HG03460 (cell line): ENCODE measurements around the gene AKT1S1.
"Not testable (repeated sequence)": the region's sequence is repeated elsewhere in the genome, so short reads cannot be mapped to it uniquely, and the experiment has no call there.

ENCODE experiments used
- ATAC-seq: cut with Tn5 transposase; IDR thresholded peaks from one replicate; pipeline ENCODE4 v1.9.1; 2021; ENCODE audit not compliant: unreplicated experiment

AKT1S1 gene

DNA sequence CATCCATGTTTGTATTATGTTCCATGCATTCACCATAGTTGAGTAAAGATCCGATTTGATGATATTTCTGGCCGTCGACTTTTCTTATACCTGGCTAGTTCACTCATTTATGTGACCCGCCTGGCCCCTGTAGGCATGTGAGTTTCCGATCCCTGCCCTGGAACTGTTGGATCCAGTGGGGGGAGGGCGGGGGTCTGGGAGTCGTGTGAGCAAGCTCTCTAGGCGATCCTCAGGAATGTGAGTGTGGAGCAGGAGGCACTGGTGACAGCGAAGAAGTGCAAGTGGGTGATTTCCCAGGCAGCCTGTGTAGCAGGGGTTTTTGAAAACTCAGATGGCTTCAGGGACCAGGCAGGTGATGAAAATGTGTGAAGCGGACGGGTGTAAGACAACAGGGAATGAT is 36.8 kb downstream of the AKT1S1 start:
- no peak for ATAC-seq

DNA sequence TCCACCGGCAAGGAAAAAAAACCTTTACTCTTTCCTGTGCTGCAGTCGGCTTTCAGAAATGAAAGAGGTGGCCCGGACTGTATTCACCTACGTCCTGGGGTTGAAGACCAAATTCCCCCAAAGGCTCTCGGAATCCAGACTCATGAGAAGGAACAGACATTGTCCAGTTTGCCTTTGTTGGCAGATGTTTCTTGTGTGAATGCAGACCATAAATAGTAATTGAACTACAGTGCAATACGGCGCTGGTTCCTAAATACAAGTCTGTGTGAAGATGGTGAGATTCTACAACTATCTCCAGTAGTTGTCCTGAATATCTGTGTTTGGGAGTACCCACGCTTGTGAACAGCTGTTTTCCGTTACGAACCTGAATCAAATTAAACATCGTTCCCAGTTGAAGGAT is 37.4 kb downstream of the AKT1S1 start:
- no peak for ATAC-seq

DNA sequence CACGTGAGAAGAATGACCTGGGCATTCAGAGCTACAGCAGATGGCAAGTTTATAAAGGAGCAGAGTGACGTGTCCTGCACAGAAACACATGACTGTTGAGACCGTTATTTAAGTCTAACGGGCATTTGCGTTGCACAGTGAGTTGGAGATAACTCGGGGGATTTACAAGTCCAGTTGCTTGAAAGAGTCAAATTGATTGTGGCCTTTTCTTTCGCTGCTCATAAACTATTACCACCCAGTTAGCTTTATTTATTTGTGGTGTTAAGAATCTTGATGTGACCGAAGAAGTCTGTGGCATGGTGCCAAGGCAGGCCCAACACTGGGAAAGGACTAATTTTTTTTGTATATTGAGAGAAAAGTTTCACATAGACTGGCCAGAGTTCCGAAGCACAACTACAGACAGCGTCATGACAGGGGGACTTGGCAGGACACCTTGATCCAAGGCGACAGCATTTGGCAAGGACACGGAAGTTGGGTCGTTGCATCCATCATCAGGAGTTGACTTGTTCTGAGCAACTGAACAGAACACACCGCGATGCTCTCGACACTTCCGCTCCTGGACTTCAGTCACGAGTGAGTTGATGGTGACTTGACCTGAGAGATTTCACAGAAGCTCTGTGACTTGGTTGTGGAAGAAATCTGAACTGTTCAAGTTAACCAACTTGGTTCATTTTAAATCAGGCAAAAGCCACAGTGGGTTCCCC is 38.1 kb downstream of the AKT1S1 start:
- ATAC-seq, result no peak

DNA sequence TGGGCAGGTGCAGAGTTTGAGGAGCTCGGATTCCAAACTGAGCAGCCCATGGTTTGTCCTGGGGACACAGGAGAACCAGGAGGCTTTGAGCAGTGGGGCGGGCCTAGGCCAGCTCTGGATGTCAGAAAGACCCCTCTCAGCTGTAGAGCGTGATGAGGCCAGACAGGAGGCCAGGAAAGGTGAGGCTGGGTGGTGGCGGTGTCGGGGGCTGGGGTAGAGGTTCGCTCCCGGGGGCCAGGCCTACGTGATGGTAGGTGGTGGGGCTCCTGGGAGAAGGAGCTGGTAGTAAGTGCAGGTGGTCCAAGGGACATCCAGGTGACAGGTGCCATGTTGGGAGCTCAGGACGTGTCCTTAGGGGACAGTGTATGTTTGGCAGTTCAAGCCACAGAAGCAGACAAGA is 39.7 kb downstream of the AKT1S1 start:
- no peak for ATAC-seq

DNA sequence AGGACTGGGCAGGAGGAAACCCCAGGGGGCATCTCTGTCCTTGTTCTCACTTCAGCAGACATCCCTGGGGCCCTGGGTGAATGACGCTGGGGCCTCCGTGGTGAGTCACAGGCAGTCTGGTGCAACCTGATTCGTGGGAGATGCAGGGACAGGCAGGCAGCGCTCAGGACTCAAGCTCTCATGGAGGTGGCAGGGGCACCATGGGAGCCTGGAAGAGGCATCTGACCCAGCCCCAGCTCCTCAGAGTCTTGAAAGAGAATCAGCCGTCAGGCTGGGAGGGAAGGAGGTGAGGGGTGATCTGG is 40.2 kb downstream of the AKT1S1 start:
- no peak for ATAC-seq

DNA sequence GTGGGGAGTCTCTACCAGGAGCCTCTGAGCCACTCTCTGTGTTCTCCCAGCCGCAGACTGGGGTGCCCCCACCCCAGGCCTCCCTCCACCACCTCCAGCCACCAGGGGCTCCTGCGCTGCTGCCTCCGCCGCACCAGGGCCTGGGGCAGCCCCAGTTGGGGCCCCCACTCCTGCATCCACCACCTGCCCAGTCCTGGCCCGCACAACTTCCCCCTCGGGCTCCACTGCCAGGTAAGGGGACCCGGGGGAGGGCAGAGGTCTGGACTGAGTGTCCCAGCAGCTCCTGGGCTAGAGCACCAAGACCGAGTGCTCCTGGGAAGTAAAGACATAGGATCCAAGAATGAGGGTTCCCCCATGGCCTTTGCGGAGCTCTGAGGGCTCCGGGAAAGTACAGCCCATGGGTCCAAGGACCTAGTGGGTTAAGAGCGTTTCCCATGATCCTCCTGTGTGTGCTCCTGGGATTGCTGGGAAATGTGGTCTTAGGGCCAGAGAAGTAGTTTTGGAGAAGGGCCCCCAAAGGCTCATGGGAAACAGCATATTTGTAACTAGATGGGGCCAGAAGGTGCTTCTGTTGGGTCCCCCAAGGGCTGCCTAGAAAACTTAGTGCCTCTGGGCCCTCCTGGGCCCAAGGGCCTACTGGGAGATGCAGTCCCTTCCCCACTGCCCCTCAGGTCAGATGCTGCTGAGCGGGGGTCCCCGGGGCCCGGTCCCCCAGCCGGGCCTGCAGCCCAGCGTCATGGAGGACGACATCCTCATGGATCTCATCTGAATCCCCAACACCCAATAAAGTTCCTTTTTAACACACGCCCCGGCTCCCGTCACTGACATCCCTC is 40.8 kb downstream of the AKT1S1 start:
- no peak for ATAC-seq

DNA sequence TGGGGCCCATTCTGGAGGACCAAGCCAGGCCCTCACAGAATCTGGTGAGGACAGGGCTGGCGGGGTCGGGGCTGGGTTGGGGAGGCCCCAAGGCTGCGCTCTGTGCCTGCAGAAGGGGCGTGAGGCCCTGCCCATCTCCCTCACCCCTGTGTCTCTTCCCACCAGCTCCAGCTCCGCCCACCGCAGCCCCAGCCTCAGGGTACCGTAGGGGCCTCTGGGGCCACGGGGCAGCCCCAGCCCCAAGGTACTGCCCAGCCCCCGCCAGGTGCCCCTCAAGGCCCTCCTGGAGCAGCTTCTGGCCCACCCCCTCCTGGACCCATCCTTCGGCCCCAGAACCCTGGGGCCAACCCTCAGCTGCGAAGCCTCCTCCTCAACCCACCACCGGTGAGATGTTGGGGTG is 41.6 kb downstream of the AKT1S1 start:
- no peak for ATAC-seq

- no peak for ATAC-seq
These were observed 43.6 kb downstream of the AKT1S1 start for GRCh38 chr19:49833599-49833998.

GRCh38 chr19:49832556-49832955 is 44.6 kb downstream of the AKT1S1 start:
- ATAC-seq, result no peak

DNA sequence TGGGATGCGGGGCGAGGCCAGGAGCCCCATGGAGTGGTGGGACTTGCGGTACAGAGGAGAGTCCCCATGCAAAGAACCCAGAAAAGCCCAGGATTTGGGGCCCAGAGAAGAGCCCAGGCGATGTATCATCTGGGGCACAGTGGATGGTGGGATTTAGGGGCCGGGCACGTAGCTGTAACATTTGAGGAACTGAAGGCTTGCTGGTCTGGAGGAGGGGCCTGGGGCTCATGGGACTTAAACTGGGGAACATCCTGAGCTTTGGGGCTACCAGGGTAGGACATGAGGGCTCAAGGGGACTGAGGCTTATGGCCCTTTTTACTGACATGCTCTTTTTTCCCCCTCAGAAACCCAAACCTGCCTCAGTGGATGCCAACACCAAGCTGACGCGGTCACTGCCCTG is 45.6 kb downstream of the AKT1S1 start:
- ATAC-seq, result no peak

- ATAC-seq, result no peak
These were observed 46.4 kb downstream of the AKT1S1 start for GRCh38 chr19:49830766-49831165.

- no peak for ATAC-seq
These were observed 47.4 kb downstream of the AKT1S1 start for GRCh38 chr19:49829721-49830120.

- ATAC-seq, result no peak
These were observed 48.0 kb downstream of the AKT1S1 start for GRCh38 chr19:49829200-49829599.

GRCh38 chr19:49827034-49827433 is 50.1 kb downstream of the AKT1S1 start:
- no peak for ATAC-seq

DNA sequence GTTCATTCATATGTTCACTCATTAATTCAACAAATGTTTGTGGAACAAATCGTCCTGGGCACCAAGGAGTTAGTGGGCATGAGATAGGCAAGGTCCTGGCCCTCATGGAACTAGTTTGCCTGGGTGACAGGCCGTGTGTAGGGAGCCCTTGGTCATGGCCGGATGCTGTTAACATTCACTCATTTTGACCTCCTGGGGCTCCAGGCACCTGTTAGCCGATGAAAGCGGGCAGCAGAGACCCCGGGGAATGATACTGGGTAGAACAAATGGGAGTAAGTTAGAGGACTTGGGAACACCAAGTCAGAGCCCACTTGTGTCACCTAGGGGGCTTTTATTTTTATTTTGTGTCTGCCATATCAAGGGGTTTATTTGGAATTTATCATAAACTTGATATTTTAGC is 52.5 kb downstream of the AKT1S1 start:
- ATAC-seq, result no peak

DNA sequence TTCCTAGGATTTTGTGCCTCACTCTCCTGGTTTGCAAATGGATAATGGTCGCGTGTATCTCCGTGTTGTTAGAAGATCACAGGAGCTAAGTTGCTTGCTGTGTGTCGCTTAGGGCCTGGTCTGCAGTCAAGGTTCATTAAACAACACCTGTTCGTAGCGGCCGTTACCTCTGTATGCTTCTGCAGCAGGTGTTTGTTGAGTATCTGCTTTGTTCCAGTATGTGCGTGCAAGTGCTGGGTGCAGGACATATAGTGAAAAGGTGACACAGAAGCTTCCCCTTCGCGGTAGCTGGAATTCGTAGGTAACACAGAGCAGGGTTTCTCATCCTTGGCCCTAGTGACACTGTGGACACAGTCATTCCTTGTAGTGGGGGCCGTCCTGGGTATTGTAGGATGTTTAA is 53.7 kb downstream of the AKT1S1 start:
- no peak for ATAC-seq

DNA sequence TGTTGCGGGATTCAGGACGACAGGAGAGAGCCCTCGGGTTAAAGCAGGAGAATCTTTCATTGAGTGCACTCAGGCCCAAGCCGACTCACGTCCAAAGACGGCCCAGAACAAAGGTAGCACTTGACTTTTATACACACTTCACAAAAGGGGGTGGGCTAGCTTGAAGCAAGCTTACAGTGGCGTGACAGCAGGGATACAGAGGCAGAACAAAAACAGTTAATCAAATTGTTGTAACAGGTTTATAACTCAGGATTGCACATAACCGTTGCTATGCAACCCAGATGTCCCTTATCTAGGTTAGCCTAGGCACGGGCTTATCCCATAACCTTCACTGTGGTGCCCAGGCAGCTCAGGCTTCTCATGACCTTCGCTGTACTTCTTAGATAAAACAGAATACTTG is 57.0 kb downstream of the AKT1S1 start:
- no peak for ATAC-seq

DNA sequence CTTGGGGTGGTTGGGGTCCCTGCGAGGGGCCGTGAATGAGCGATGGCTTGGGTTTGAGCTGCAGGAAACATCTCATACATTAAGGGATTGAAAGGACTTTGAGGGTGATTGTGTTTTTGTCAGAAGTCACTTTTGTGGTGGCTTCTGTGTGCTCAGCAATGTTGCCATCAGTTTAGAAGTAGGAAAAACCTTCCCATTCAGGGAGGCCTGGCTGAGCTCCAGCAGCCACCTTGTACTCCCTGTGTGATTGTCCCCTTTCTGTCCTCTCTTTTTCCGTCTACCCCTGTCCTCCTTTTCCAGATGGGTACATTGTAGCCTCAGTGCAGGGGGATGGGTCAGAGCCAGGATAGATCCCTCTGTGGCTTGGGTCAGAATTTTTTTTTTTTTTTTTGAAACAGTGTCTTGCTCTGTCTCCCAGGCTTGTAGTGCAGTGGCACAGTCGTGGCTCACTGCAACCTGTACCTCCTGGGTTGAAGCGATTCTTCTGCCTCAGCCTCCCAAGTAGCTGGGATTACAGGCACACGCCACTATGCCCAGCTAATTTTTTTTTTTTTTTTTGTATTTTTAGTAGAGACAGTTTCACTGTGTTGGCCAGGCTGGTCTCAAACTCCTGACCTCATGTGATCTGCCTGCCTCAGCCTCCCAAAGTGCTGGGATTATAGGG is 57.6 kb downstream of the AKT1S1 start:
- ATAC-seq, result not testable (repeated sequence)
